ENCODE data around the gene PIK3CA. TPM values are rescaled to one million over a fixed set of nuclear protein-coding genes. Genes with fewer than 3 reads are reported as not detected.
A peak's percentile ranks its signal among the peaks of the same experiment; 100 is the strongest.

The PIK3CA gene
- total RNA-seq, 8 experiments from 2014 or later, result 13.4 to 21.7 (median 16.1) TPM

GRCh38 chr3:179276743-179277142 lies 128.6 kb downstream of the PIK3CA start:
- WGBS, 10 experiments, result 22 to 100% (median 86%) methylated on average over 1 to 3 of the region's 3 CpGs
- Histone ChIP-seq H3K4me1 (replicated peaks in 1 of 2) (peaks cover 4 to 7% of the 10 kb centered on the region in 2 donors), H3K27ac (no peak overlapping the region), H3K4me3 (no peak overlapping the region)
- ATAC-seq (replicated peaks in 6 of 8), result no peak
- in situ Hi-C loops (cut with MboI; ENCODE audit: low pct_unique_long_range_greater_than_20kb in 2 of 9, low sequenced_read_pairs in 9 of 9, unreplicated experiment in 9 of 9), result no loop called here

- H3K4me3 ChIP-seq, result no peak overlapping the region
- ATAC-seq (replicated peaks in 6 of 8), result no peak
- H3K27ac ChIP-seq, result no peak overlapping the region
- in situ Hi-C loops (cut with MboI; ENCODE audit: low pct_unique_long_range_greater_than_20kb in 2 of 9, low sequenced_read_pairs in 9 of 9, unreplicated experiment in 9 of 9), result no loop called here
- H3K4me1 ChIP-seq (replicated peaks in 1 of 2), result peaks cover 4 to 7% of the 10 kb centered on the region in 2 donors
- 75 to 100% (median 100%) methylated on average over 1 of the region's 1 CpG; no CpG with 5 or more reads in 4 of the 10 experiments for WGBS, 10 experiments
These were observed 130.0 kb downstream of the PIK3CA start for GRCh38 chr3:179278151-179278550.

- Histone ChIP-seq H3K4me1 (replicated peaks in 1 of 2) (peaks cover 4 to 7% of the 10 kb centered on the region in 2 donors), H3K4me3 (no peak overlapping the region), H3K27ac (no peak overlapping the region)
- peak in 6 of 8 experiments; percentile 29 to 84 (median 60) for ATAC-seq (replicated peaks in 6 of 8)
- in situ Hi-C loops (cut with MboI; ENCODE audit: low pct_unique_long_range_greater_than_20kb in 2 of 9, low sequenced_read_pairs in 9 of 9, unreplicated experiment in 9 of 9), result no loop called here
- WGBS, 10 experiments, result 20 to 87% (median 64%) methylated on average over 1 to 4 of the region's 4 CpGs; no CpG with 5 or more reads in 1 of the 10 experiments
These were observed 131.0 kb downstream of the PIK3CA start for GRCh38 chr3:179278932-179279693.

GRCh38 chr3:179279837-179280236 lies 131.7 kb downstream of the PIK3CA start:
- in situ Hi-C loops (cut with MboI; ENCODE audit: low pct_unique_long_range_greater_than_20kb in 2 of 9, low sequenced_read_pairs in 9 of 9, unreplicated experiment in 9 of 9), result no loop called here
- peaks cover 4 to 7% of the 10 kb centered on the region in 2 donors for H3K4me1 ChIP-seq (replicated peaks in 1 of 2)
- H3K27ac ChIP-seq, result no peak overlapping the region
- H3K4me3 ChIP-seq, result no peak overlapping the region
- ATAC-seq (replicated peaks in 6 of 8), result no peak
- WGBS, 10 experiments, result 83 to 100% methylated on average over 1 of the region's 1 CpG; no CpG with 5 or more reads in 8 of the 10 experiments

GRCh38 chr3:179281825-179282224 lies 133.7 kb downstream of the PIK3CA start:
- no peak for ATAC-seq (replicated peaks in 6 of 8)
- H3K4me3 ChIP-seq, result no peak overlapping the region
- peaks cover 4 to 7% of the 10 kb centered on the region in 2 donors for H3K4me1 ChIP-seq (replicated peaks in 1 of 2)
- no peak overlapping the region for H3K27ac ChIP-seq
- in situ Hi-C loops (cut with MboI; ENCODE audit: low pct_unique_long_range_greater_than_20kb in 2 of 9, low sequenced_read_pairs in 9 of 9, unreplicated experiment in 9 of 9), result no loop called here
- 64 to 100% (median 100%) methylated on average over 1 to 2 of the region's 3 CpGs; no CpG with 5 or more reads in 4 of the 10 experiments for WGBS, 10 experiments

GRCh38 chr3:179286331-179286730 lies 138.2 kb downstream of the PIK3CA start:
- Histone ChIP-seq H3K4me3 (no peak overlapping the region), H3K27ac (no peak overlapping the region), H3K4me1 (replicated peaks in 1 of 2) (no peaks in the 10 kb centered on the region)
- 34 to 100% (median 74%) methylated on average over 3 to 6 of the region's 6 CpGs; no CpG with 5 or more reads in 2 of the 10 experiments for WGBS, 10 experiments
- in situ Hi-C loops (cut with MboI; ENCODE audit: low pct_unique_long_range_greater_than_20kb in 2 of 9, low sequenced_read_pairs in 9 of 9, unreplicated experiment in 9 of 9), result no loop called here
- ATAC-seq (replicated peaks in 6 of 8), result no peak

- Histone ChIP-seq H3K4me3 (no peak overlapping the region), H3K4me1 (replicated peaks in 1 of 2) (peaks cover 0 to 7% of the 10 kb centered on the region in 2 donors), H3K27ac (no peak overlapping the region)
- 24 to 90% (median 66%) methylated on average over 1 to 4 of the region's 4 CpGs; no CpG with 5 or more reads in 1 of the 10 experiments for WGBS, 10 experiments
- in situ Hi-C loops (cut with MboI; ENCODE audit: low pct_unique_long_range_greater_than_20kb in 2 of 9, low sequenced_read_pairs in 9 of 9, unreplicated experiment in 9 of 9), result no loop called here
- ATAC-seq (replicated peaks in 6 of 8), result peak in 1 of 8 experiments; percentile 23
These were observed 140.7 kb downstream of the PIK3CA start for GRCh38 chr3:179288845-179289244.

- 8 to 88% (median 64%) methylated on average over 1 to 3 of the region's 3 CpGs; no CpG with 5 or more reads in 2 of the 10 experiments for WGBS, 10 experiments
- Histone ChIP-seq H3K27ac (no peak overlapping the region), H3K4me1 (replicated peaks in 1 of 2) (peaks cover 0 to 7% of the 10 kb centered on the region in 2 donors), H3K4me3 (no peak overlapping the region)
- in situ Hi-C loops (cut with MboI; ENCODE audit: low pct_unique_long_range_greater_than_20kb in 2 of 9, low sequenced_read_pairs in 9 of 9, unreplicated experiment in 9 of 9), result no loop called here
- ATAC-seq (replicated peaks in 6 of 8), result peak in 1 of 8 experiments; percentile 16
These were observed 141.1 kb downstream of the PIK3CA start for GRCh38 chr3:179289295-179289694.

Other genes starting within 250 kb of the PIK3CA start
- gene ZMAT3, start 76.5 kb upstream of the PIK3CA start, total RNA-seq, result 10 to 100 TPM in 6 of 8 experiments, 1 to 10 TPM in 2; 7.0 to 62.5 (median 26.9) TPM
- gene KCNMB3, start 102.8 kb downstream of the PIK3CA start, total RNA-seq, result 1 to 10 TPM; 1.4 to 3.4 (median 2.3) TPM
- gene ZNF639, start 174.7 kb downstream of the PIK3CA start, total RNA-seq, result 10 to 100 TPM; 22.5 to 49.8 (median 33.8) TPM
- 10 to 100 TPM; 19.2 to 44.2 (median 36.3) TPM for gene MFN1, start 199.4 kb downstream of the PIK3CA start, total RNA-seq